K562 (cell line): ENCODE measurements around the gene HCN3. TPM values are rescaled to one million over a fixed set of nuclear protein-coding genes. Genes with fewer than 3 reads are reported as not detected.

ENCODE experiments used
- COPS2 ChIP-seq: fragments of 450-650 bp; conservative IDR thresholded peaks from 2 replicates; pipeline ENCODE4 v1.6.1; 2016; ENCODE audit warnings: mild to moderate bottlenecking, moderate library complexity
- FOSL1 ChIP-seq: fragments of 200-800 bp; sonication (Bioruptor generic); conservative IDR thresholded peaks from 2 replicates; pipeline ENCODE4 v1.6.1; 2016; ENCODE audit warnings: missing genetic modification characterization, missing compliant biosample characterization
- FOXK2 ChIP-seq, 2 experiments: fragments of 450-650 bp; IDR thresholded peaks in 1 of 2; conservative IDR thresholded peaks in 1 of 2; 2 replicates each; pipeline ENCODE4 v1.6.1; 2016; ENCODE audit warnings: low read depth in 2 of 2, mild to moderate bottlenecking in 1 of 2
- HMGN3 ChIP-seq: IDR thresholded peaks from 2 replicates; pipeline ENCODE4 v1.6.1; 2011; ENCODE audit warnings: borderline replicate concordance, low read depth, mild to moderate bottlenecking, mixed read lengths, low read length; ENCODE audit not compliant: insufficient read length; ENCODE audit errors: extremely low read depth
- IFI16 ChIP-seq: fragments of 250-450 bp; sonication (Bioruptor Pico); IDR thresholded peaks from 2 replicates; pipeline ENCODE4 v2.1.2; 2022; ENCODE audit warnings: mild to moderate bottlenecking, inconsistent platforms
- IRF9 ChIP-seq: fragments of 450-650 bp; IDR thresholded peaks from 2 replicates; pipeline ENCODE4 v1.6.1; 2016; ENCODE audit warnings: missing biosample characterization, missing genetic modification characterization
- NFIC ChIP-seq: fragments of 450-650 bp; IDR thresholded peaks from 2 replicates; pipeline ENCODE4 v1.6.1; 2017; ENCODE audit warnings: mild to moderate bottlenecking, inconsistent platforms
- NR4A1 ChIP-seq, 2 experiments: fragments of 250-450 bp in 1 of 2; fragments of 450-650 bp in 1 of 2; sonication (Bioruptor Pico) in 1 of 2; IDR thresholded peaks; 2 replicates each; pipeline versions ENCODE4 v1.4.0 to v1.6.1; 2016 to 2020; ENCODE audit warnings: mild to moderate bottlenecking in 2 of 2, missing compliant biosample characterization in 1 of 2, missing genetic modification characterization in 1 of 2, moderate library complexity in 1 of 2
- PTTG1 ChIP-seq: fragments of 450-650 bp; IDR thresholded peaks from 2 replicates; pipeline ENCODE4 v1.6.1; 2016; ENCODE audit warnings: low read depth, mild to moderate bottlenecking, missing genetic modification characterization, missing compliant biosample characterization
- SRSF1 ChIP-seq: fragments of 200-400 bp; formaldehyde crosslinking; IDR thresholded peaks from 2 replicates; pipeline ENCODE4 v1.6.1; 2017; ENCODE audit warnings: mild to moderate bottlenecking, low read depth, low read length, moderate library complexity
- TGIF2 ChIP-seq: sonication (generic); formaldehyde crosslinking; IDR thresholded peaks from 2 replicates; pipeline ENCODE4 v1.8.1; 2022; ENCODE audit warnings: mild to moderate bottlenecking, missing genetic modification reagents, moderate library complexity
- ZNF639 ChIP-seq, 2 experiments: fragments of 200-800 bp in 1 of 2; sonication (Bioruptor generic) in 1 of 2; sonication (generic) in 1 of 2; formaldehyde crosslinking in 1 of 2; IDR thresholded peaks in 1 of 2; conservative IDR thresholded peaks in 1 of 2; 2 replicates each; pipeline versions ENCODE4 v1.5.0 to v1.6.1; 2016 to 2020; ENCODE audit warnings: missing compliant biosample characterization in 1 of 2, missing genetic modification characterization in 1 of 2, missing genetic modification reagents in 1 of 2
- ZNF766 ChIP-seq: fragments of 200-800 bp; sonication (Bioruptor generic); conservative IDR thresholded peaks from 2 replicates; pipeline ENCODE4 v1.6.1; 2016; ENCODE audit warnings: missing genetic modification characterization, missing compliant biosample characterization
- ZNF77 ChIP-seq: fragments of 250-450 bp; sonication (Bioruptor Pico); IDR thresholded peaks from 2 replicates; pipeline ENCODE4 v1.5.0; 2020
- polyA plus RNA-seq, 8 experiments: library from polyadenylated mRNA; depleted of rRNA in 4 of 8; stranded (reverse) in 5 of 8; unstranded in 3 of 8; fragments of >200 nt; fragmentation: Nextera tagmentation in 2 of 8; fragmentation: Illumina TruSeq in 1 of 8; extraction: Ambion mirVana in 2 of 8; extraction: Trizol in 1 of 8; gene quantifications; 2 replicates each; pipeline versions ENCODE4 v1.2.1 to v1.2.3, GENCODE V29; 2011 to 2014; ENCODE audit warnings: inconsistent platforms in 1 of 8, missing spikeins in 1 of 8
- total RNA-seq, 7 experiments: library from RNA; depleted of rRNA in 6 of 7; stranded (reverse); fragments of >200 nt in 6 of 7; fragmentation: Illumina TruSeq in 2 of 7; extraction: Trizol in 2 of 7; gene quantifications; 2 replicates each; pipeline versions ENCODE4 v1.2.1 to v1.2.3, GENCODE V29; 2011 to 2021; ENCODE audit warnings: low replicate concordance in 1 of 7
- TF ChIP-seq, protein P1 (sequence below): fragments of 200-800 bp; sonication (Bioruptor generic); IDR thresholded peaks from 2 replicates; pipeline ENCODE4 v1.6.1; 2017; ENCODE audit warnings: missing genetic modification characterization, missing compliant biosample characterization
- TF ChIP-seq, protein P2 (sequence below), 2 experiments: fragments of 450-650 bp; IDR thresholded peaks; 2 replicates each; pipeline ENCODE4 v1.6.1; 2016
- TF ChIP-seq, protein P3 (sequence below): fragments of 150-350 bp; IDR thresholded peaks from 2 replicates; pipeline ENCODE4 v1.6.1; 2014; ENCODE audit warnings: low read depth, mild to moderate bottlenecking, low read length, borderline replicate concordance

HCN3 gene
- total and polyA plus RNA-seq, 9 of the 15 experiments (the other 6 are each of a cell fraction or from before 2014, with no cell fraction given) = 0.91 to 9.7 (median 3.9) TPM

DNA sequence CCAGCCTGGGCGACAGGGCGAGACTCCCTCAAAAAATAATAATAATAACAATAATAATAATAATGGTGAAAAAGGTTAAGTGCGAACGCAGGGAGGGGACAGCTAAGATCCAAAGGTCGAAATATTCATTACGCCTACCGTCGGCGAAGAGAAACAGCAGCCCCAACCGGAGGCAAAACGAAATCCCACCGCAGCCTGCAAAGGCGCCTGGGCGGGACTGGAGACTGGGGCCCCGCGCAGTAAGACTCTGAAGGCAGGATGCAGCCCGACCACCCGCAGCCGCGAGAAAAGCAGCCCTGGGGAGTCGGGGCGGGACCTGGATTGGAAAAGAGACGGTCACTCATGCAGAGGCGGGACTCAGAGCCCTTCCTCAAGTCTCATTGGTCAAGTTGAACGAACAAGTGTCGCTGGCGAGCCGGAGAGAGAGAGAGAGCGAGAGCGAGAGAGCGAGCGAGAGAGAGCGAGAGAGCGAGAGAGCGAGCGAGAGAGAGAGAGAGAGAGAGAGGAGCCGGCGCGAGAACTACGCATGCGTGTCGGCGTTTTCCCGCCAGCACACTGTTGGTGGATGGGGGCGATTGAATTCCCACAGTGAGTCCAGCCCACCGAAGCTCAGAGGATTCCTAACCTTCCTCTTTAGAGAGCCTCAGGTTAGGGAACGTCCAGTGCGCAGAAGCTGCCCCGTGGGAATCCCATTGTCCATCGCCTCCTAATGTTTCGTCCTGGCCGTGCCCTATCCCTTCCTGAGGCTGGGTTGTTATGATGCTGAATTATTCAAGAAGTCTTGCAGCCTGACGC lies 32.7 kb upstream of the HCN3 start (continued):
- TF ChIP-seq COPS2 (no peak), FOXK2 (conservative IDR thresholded peaks at IDR 0.05 in 1 of 2, IDR thresholded peaks at IDR 0.05 in 1 of 2; ENCODE audit: low read depth in 2 of 2) (peak; percentile 84 to 97), ZNF766 (CRISPR knock-in tag) (peak; percentile 81), IRF9 (tag) (peak; percentile 85), TGIF2 (CRISPR knock-in tag) (no peak), NFIC (peak; percentile 79), ZNF639 (CRISPR knock-in tag; conservative IDR thresholded peaks at IDR 0.05 in 1 of 2, IDR thresholded peaks at IDR 0.05 in 1 of 2) (peak in 1 of 2 experiments; percentile 91; a peak in 2 of 4 replicates), IFI16 (CRISPR knock-in tag) (no peak), PTTG1 (tag) (no peak), NR4A1 (CRISPR knock-in tag; IDR thresholded peaks at IDR 0.05) (no peak), NR4A1 (tag; IDR thresholded peaks at IDR 0.05) (peak; percentile 90), ZNF77 (CRISPR knock-in tag) (no peak), FOSL1 (tag) (peak; percentile 76), HMGN3 (peak; percentile 82), SRSF1 (peak; percentile 35; the same call in 1 of the 2 replicates)
- TF ChIP-seq, protein P1, sequence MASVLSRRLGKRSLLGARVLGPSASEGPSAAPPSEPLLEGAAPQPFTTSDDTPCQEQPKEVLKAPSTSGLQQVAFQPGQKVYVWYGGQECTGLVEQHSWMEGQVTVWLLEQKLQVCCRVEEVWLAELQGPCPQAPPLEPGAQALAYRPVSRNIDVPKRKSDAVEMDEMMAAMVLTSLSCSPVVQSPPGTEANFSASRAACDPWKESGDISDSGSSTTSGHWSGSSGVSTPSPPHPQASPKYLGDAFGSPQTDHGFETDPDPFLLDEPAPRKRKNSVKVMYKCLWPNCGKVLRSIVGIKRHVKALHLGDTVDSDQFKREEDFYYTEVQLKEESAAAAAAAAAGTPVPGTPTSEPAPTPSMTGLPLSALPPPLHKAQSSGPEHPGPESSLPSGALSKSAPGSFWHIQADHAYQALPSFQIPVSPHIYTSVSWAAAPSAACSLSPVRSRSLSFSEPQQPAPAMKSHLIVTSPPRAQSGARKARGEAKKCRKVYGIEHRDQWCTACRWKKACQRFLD (CRISPR knock-in tag) = peak; percentile 87
- TF ChIP-seq, protein P2, sequence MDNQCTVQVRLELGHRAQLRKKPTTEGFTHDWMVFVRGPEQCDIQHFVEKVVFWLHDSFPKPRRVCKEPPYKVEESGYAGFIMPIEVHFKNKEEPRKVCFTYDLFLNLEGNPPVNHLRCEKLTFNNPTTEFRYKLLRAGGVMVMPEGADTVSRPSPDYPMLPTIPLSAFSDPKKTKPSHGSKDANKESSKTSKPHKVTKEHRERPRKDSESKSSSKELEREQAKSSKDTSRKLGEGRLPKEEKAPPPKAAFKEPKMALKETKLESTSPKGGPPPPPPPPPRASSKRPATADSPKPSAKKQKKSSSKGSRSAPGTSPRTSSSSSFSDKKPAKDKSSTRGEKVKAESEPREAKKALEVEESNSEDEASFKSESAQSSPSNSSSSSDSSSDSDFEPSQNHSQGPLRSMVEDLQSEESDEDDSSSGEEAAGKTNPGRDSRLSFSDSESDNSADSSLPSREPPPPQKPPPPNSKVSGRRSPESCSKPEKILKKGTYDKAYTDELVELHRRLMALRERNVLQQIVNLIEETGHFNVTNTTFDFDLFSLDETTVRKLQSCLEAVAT (IDR thresholded peaks at IDR 0.05) = peak; percentile 94 to 97
- TF ChIP-seq, protein P3, sequence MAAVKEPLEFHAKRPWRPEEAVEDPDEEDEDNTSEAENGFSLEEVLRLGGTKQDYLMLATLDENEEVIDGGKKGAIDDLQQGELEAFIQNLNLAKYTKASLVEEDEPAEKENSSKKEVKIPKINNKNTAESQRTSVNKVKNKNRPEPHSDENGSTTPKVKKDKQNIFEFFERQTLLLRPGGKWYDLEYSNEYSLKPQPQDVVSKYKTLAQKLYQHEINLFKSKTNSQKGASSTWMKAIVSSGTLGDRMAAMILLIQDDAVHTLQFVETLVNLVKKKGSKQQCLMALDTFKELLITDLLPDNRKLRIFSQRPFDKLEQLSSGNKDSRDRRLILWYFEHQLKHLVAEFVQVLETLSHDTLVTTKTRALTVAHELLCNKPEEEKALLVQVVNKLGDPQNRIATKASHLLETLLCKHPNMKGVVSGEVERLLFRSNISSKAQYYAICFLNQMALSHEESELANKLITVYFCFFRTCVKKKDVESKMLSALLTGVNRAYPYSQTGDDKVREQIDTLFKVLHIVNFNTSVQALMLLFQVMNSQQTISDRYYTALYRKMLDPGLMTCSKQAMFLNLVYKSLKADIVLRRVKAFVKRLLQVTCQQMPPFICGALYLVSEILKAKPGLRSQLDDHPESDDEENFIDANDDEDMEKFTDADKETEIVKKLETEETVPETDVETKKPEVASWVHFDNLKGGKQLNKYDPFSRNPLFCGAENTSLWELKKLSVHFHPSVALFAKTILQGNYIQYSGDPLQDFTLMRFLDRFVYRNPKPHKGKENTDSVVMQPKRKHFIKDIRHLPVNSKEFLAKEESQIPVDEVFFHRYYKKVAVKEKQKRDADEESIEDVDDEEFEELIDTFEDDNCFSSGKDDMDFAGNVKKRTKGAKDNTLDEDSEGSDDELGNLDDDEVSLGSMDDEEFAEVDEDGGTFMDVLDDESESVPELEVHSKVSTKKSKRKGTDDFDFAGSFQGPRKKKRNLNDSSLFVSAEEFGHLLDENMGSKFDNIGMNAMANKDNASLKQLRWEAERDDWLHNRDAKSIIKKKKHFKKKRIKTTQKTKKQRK = no peak; the same call in 1 of the 2 replicates
